DND-41 (cell line): Measurements from ENCODE around the gene CPEB1.
"Not testable (repeated sequence)": the region's sequence is repeated elsewhere in the genome, so short reads cannot be mapped to it uniquely, and the experiment has no call there.

ENCODE experiments used
- ATAC-seq: fragments of 200-7000 bp; cut with Tn5 transposase; 3 replicates; pipeline ENCODE4 v1.9.1; 2021; ENCODE audit warnings: low read depth; ENCODE audit not compliant: insufficient read depth
- DNase-seq: peaks from one replicate; pipeline ENCODE4 v3.0.0-alpha.2; 2020
- H2AFZ ChIP-seq: 2 replicates; pipeline ENCODE4 v1.6.0; 2012; ENCODE audit warnings: low read depth, low read length
- H3K27ac ChIP-seq: 2 replicates; pipeline ENCODE4 v1.5.1; 2012; ENCODE audit warnings: low read length, inconsistent platforms
- H3K27me3 ChIP-seq: fragments of 200-600 bp; sonication (generic); 2 replicates; pipeline ENCODE4 v1.6.0; 2012; ENCODE audit warnings: low read length, mild to moderate bottlenecking, inconsistent platforms; ENCODE audit not compliant: insufficient read depth, poor library complexity
- H3K36me3 ChIP-seq: 2 replicates; pipeline ENCODE4 v1.5.1; 2012; ENCODE audit warnings: low read length, inconsistent platforms; ENCODE audit not compliant: insufficient read depth
- H3K4me1 ChIP-seq: 2 replicates; pipeline ENCODE4 v1.5.1; 2012; ENCODE audit warnings: mild to moderate bottlenecking, low read length; ENCODE audit not compliant: insufficient read depth
- H3K4me2 ChIP-seq: 2 replicates; pipeline ENCODE4 v1.6.0; 2012; ENCODE audit warnings: mild to moderate bottlenecking, moderate library complexity, low read length, inconsistent platforms; ENCODE audit not compliant: insufficient read depth
- H3K4me3 ChIP-seq, 2 experiments: fragments of 200-600 bp in 1 of 2; shearing (Covaris generic) in 1 of 2; 2 replicates each; pipeline ENCODE4 v1.5.1; 2012 to 2016; ENCODE audit warnings: inconsistent platforms in 2 of 2, low read length in 2 of 2, mild to moderate bottlenecking in 2 of 2, low read depth in 1 of 2, moderate library complexity in 1 of 2
- H3K79me2 ChIP-seq: 2 replicates; pipeline ENCODE4 v1.6.0; 2012; ENCODE audit warnings: low read length, inconsistent platforms; ENCODE audit not compliant: insufficient read depth
- H3K9ac ChIP-seq: 2 replicates; pipeline ENCODE4 v1.6.0; 2012; ENCODE audit warnings: low read depth, mild to moderate bottlenecking, inconsistent platforms, low read length, moderate library complexity
- H3K9me3 ChIP-seq: 2 replicates; pipeline ENCODE4 v1.5.1; 2012; ENCODE audit warnings: low read length, moderate library complexity, mild to moderate bottlenecking, inconsistent platforms; ENCODE audit not compliant: insufficient read depth, severe bottlenecking
- H4K20me1 ChIP-seq: 2 replicates; pipeline ENCODE4 v1.6.0; 2012; ENCODE audit warnings: low read length; ENCODE audit not compliant: insufficient read depth
- CTCF ChIP-seq: IDR thresholded peaks from 2 replicates; pipeline ENCODE4 v1.5.1; 2012; ENCODE audit warnings: borderline replicate concordance, low read length, moderate library complexity, mild to moderate bottlenecking; ENCODE audit not compliant: poor library complexity, severe bottlenecking; ENCODE audit errors: extremely low read depth
- EZH2 ChIP-seq: IDR thresholded peaks from 3 replicates; pipeline ENCODE4 v1.6.1; 2012; ENCODE audit warnings: borderline replicate concordance, low read depth, mild to moderate bottlenecking, moderate library complexity, low read length, inconsistent platforms; ENCODE audit not compliant: severe bottlenecking

Gene CPEB1

DNA sequence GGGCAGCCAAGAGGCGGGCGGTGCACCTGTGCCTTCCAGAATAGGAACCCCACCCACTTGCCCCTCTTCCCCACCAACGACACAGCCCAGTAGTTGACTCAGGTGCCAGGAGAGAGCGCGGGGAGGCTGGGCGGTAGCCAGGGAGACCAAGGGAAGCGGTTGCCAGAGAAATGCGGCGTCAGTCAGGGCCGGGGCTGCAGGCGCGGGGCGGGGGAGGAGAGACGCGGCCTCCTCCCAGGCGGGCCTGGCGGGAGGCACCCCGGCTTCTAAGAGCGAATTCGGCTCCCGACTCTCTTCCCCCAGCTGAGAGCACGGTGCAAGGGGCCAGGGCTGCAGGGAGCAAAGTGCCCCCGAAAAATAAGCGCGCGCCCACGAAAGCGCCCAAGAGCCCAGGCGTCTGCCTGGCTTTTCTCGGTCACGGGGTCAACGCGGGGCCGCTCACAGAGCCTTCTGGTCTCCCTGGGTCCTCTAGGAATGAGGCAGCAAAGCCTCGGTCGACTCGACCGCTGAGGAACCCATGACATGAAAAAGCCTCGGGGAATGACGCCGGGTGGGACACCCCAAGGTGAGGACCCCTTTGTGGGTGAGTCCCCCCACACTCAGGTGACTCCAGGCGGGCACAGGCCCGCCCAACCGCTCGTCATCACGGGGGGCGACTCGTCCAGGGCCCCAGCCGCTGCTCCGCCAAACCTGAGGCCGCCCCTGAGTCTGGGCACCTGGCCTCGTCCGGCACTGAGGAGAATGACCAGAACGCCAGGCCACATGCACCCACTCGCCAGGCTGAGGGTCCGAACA is 716 bp downstream of the CPEB1 start:
- no peak overlapping the region for H3K27ac ChIP-seq
- H3K36me3 ChIP-seq = no peaks in the 10 kb centered on the region
- TF ChIP-seq EZH2 (no peak), CTCF (no peak)
- H4K20me1 ChIP-seq = no peaks in the 10 kb centered on the region
- H2AFZ ChIP-seq = no peak overlapping the region
- ATAC-seq (no peak), DNase-seq (no peak)
- H3K4me1 ChIP-seq = no peaks in the 10 kb centered on the region
- H3K4me3 ChIP-seq = no peak overlapping the region
- no peak overlapping the region for H3K4me2 ChIP-seq
- H3K9ac ChIP-seq = no peak overlapping the region
- no peaks in the 10 kb centered on the region for H3K79me2 ChIP-seq
- peaks cover 4% of the 10 kb centered on the region for H3K27me3 ChIP-seq
- no peaks in the 10 kb centered on the region for H3K9me3 ChIP-seq

DNA sequence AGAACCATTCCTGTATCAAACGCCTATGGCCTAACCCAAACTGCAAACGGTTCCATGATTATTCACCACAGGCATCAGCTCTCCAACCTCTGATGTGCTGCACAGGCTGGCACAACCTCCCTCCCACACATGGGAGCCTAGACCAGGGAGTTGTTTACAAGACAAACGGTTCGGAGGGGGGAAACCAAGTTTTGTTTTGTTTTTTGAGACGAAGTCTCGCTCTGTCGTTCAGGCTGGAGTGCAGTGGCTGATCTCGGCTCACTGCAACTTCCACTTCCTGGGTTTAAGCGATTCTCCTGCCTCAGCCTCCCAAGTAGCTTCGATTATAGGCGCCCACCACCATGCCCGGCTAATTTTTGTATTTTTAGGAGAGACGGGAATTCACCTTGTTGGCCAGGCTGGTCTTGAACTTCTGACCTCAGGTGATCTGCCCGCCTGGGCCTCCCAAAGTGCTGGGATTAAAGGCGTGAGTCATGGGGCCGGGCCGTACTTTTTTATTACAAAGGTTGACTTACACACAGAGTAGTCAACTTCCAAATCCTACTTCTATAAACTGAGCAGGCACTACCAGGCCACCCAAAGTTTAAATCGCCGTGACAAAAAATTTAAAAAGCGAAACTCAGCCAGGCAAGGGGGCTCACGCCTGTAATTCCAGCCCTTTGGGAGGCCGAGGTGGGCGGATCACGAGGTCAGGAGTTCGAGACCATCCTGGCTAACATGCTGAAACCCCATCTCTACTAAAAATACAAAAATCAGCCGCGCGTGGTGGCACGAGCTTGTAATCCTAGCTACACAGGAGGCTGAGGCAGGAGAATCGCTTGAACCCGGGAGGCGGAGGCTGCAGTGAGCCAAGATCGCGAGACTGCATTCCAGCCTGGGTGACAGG is 2.0 kb downstream of the CPEB1 start:
- H2AFZ ChIP-seq, H3K79me2 ChIP-seq, H3K4me2 ChIP-seq, H3K27me3 ChIP-seq, H3K4me1 ChIP-seq, H3K9ac ChIP-seq, H3K4me3 ChIP-seq, DNase-seq, H4K20me1 ChIP-seq, H3K36me3 ChIP-seq, H3K27ac ChIP-seq, H3K9me3 ChIP-seq, ATAC-seq: not testable (repeated sequence)

GRCh38 chr15:82643992-82644391 is 3.2 kb downstream of the CPEB1 start:
- TF ChIP-seq EZH2 (no peak), CTCF (no peak)
- H3K36me3 ChIP-seq = no peaks in the 10 kb centered on the region
- no peak overlapping the region for H3K4me3 ChIP-seq
- no peak overlapping the region for H3K4me2 ChIP-seq
- DNase-seq (no peak), ATAC-seq (no peak)
- H3K27ac ChIP-seq = no peak overlapping the region
- peaks cover 6% of the 10 kb centered on the region for H3K27me3 ChIP-seq
- no peaks in the 10 kb centered on the region for H3K79me2 ChIP-seq
- H3K9me3 ChIP-seq = no peaks in the 10 kb centered on the region
- H3K4me1 ChIP-seq = no peaks in the 10 kb centered on the region
- H2AFZ ChIP-seq = no peak overlapping the region
- H4K20me1 ChIP-seq = no peaks in the 10 kb centered on the region
- no peak overlapping the region for H3K9ac ChIP-seq

DNA sequence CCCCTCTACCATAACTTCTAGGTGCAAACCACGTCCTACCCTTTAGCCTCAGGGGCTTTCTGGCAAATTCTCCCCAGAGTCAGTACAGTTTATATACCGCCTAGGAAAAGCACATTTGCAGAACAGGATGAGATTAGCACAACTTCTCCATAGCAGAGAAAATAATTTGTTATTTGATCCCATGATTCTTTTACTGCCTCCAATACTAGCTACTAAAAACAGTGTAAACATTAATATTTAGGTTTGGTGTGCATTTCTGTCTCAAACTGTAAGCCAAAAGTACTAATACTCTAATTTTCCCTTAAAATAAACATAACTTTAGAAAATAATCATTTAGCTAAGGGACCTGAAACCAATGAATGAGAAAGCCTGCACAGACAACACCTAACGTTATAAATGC is 4.5 kb downstream of the CPEB1 start:
- peaks cover 6% of the 10 kb centered on the region for H3K27me3 ChIP-seq
- no peak overlapping the region for H3K9ac ChIP-seq
- no peaks in the 10 kb centered on the region for H3K9me3 ChIP-seq
- TF ChIP-seq EZH2 (no peak), CTCF (no peak)
- H3K4me3 ChIP-seq = no peak overlapping the region
- DNase-seq (no peak), ATAC-seq (no peak)
- H3K79me2 ChIP-seq = no peaks in the 10 kb centered on the region
- no peaks in the 10 kb centered on the region for H3K4me1 ChIP-seq
- H3K4me2 ChIP-seq = no peak overlapping the region
- H2AFZ ChIP-seq = no peak overlapping the region
- H3K36me3 ChIP-seq = no peaks in the 10 kb centered on the region
- no peak overlapping the region for H3K27ac ChIP-seq
- no peaks in the 10 kb centered on the region for H4K20me1 ChIP-seq
